GM23338 (cell line): ENCODE results near the gene KCNJ6.

Experiments used
- CREB1 ChIP-seq: fragments of 250-450 bp; sonication (Bioruptor Pico); IDR thresholded peaks from 2 replicates; pipeline ENCODE4 v1.5.0; 2020; ENCODE audit warnings: low read depth, mild to moderate bottlenecking, moderate library complexity
- CTCF ChIP-seq, 2 experiments: fragments of 200-600 bp in 1 of 2; sonication (generic) in 1 of 2; conservative IDR thresholded peaks; 2 replicates each; pipeline versions ENCODE4 v1.5.1 to v1.6.1; 2016 to 2017; ENCODE audit warnings: antibody characterized with exemption in 2 of 2, low read depth in 2 of 2, mild to moderate bottlenecking in 2 of 2, moderate library complexity in 1 of 2
- EZH2 ChIP-seq: fragments of 200-600 bp; sonication (generic); IDR thresholded peaks from one replicate; pipeline ENCODE4 v1.8.0; 2017; ENCODE audit warnings: antibody characterized with exemption, mild to moderate bottlenecking, low read depth; ENCODE audit not compliant: unreplicated experiment
- EZH2phosphoT487 ChIP-seq: fragments of 200-600 bp; sonication (generic); IDR thresholded peaks from one replicate; pipeline ENCODE4 v1.8.1; 2018; ENCODE audit warnings: antibody characterized with exemption; ENCODE audit not compliant: unreplicated experiment
- JUNB ChIP-seq: IDR thresholded peaks from one replicate; pipeline ENCODE4 v1.6.1; 2016; ENCODE audit warnings: antibody characterized with exemption; ENCODE audit not compliant: unreplicated experiment
- POLR2AphosphoS5 ChIP-seq: IDR thresholded peaks from 2 replicates; pipeline ENCODE4 v1.6.1; 2016; ENCODE audit warnings: antibody characterized with exemption, low read depth
- REST ChIP-seq: IDR thresholded peaks from one replicate; pipeline ENCODE4 v1.6.1; 2018; ENCODE audit warnings: antibody characterized with exemption; ENCODE audit not compliant: unreplicated experiment
- TF ChIP-seq, protein P1 (sequence below): IDR thresholded peaks from 2 replicates; pipeline ENCODE4 v1.6.1; 2016; ENCODE audit warnings: antibody characterized with exemption

- TF ChIP-seq CTCF (conservative IDR thresholded peaks at IDR 0.05; ENCODE audit: low read depth in 2 of 2) (no peak), POLR2AphosphoS5 (no peak), EZH2phosphoT487 (no peak), CREB1 (no peak), REST (no peak), EZH2 (no peak), JUNB (no peak)
- TF ChIP-seq, protein P1, sequence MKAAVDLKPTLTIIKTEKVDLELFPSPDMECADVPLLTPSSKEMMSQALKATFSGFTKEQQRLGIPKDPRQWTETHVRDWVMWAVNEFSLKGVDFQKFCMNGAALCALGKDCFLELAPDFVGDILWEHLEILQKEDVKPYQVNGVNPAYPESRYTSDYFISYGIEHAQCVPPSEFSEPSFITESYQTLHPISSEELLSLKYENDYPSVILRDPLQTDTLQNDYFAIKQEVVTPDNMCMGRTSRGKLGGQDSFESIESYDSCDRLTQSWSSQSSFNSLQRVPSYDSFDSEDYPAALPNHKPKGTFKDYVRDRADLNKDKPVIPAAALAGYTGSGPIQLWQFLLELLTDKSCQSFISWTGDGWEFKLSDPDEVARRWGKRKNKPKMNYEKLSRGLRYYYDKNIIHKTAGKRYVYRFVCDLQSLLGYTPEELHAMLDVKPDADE, result no peak
These were observed 1.4 kb upstream of the KCNJ6 start for GRCh38 chr21:37917612-37918011.
